K562 (cell line): Measurements from ENCODE around the gene HHEX. TPM values are rescaled to one million over a fixed set of nuclear protein-coding genes. Genes with fewer than 3 reads are reported as not detected.

Experiments
- ARID1B ChIP-seq: fragments of 450-650 bp; IDR thresholded peaks from 2 replicates; pipeline ENCODE4 v1.6.1; 2016; ENCODE audit warnings: antibody characterized with exemption, mild to moderate bottlenecking, inconsistent platforms
- CREBBP ChIP-seq: IDR thresholded peaks from one replicate; pipeline ENCODE4 v1.6.1; 2012; ENCODE audit warnings: low read depth, mild to moderate bottlenecking, control low read depth, inconsistent platforms, low read length
- CREM ChIP-seq: IDR thresholded peaks from 2 replicates; pipeline ENCODE4 v1.6.1; 2014; ENCODE audit warnings: antibody characterized with exemption, low read depth
- ELF1 ChIP-seq: fragments of 200-800 bp; sonication (Bioruptor generic); IDR thresholded peaks from 2 replicates; pipeline ENCODE4 v1.6.1; 2016; ENCODE audit warnings: missing genetic modification characterization, missing compliant biosample characterization
- KDM5B ChIP-seq: fragments of 200-600 bp; sonication (generic); IDR thresholded peaks from 2 replicates; pipeline ENCODE4 v1.6.1; 2012; ENCODE audit warnings: low read depth, mild to moderate bottlenecking, moderate library complexity, low read length, control low read depth, inconsistent platforms; ENCODE audit not compliant: insufficient replicate concordance
- MTA2 ChIP-seq: fragments of 450-650 bp; IDR thresholded peaks from 2 replicates; pipeline ENCODE4 v1.6.1; 2016; ENCODE audit warnings: low read depth
- NCOA1 ChIP-seq: fragments of 450-650 bp; IDR thresholded peaks from 2 replicates; pipeline ENCODE4 v1.6.1; 2016; ENCODE audit warnings: low read depth
- POLR2A ChIP-seq: fragments of 450-650 bp; conservative IDR thresholded peaks from 2 replicates; pipeline ENCODE4 v1.6.1; 2016
- SRSF1 ChIP-seq: fragments of 200-400 bp; formaldehyde crosslinking; IDR thresholded peaks from 2 replicates; pipeline ENCODE4 v1.6.1; 2017; ENCODE audit warnings: mild to moderate bottlenecking, low read depth, low read length, moderate library complexity
- SUPT5H ChIP-seq: fragments of 450-650 bp; IDR thresholded peaks from 2 replicates; pipeline ENCODE4 v1.6.1; 2016
- YY1 ChIP-seq, 3 experiments: IDR thresholded peaks; 2 replicates each; pipeline ENCODE4 v1.6.1; 2011; ENCODE audit warnings: low read length in 2 of 3, mild to moderate bottlenecking in 2 of 3, moderate library complexity in 2 of 3, borderline replicate concordance in 1 of 3, control low read depth in 1 of 3, low read depth in 1 of 3; ENCODE audit not compliant: insufficient read depth in 3 of 3, insufficient replicate concordance in 2 of 3, control insufficient read depth in 1 of 3, insufficient read length in 1 of 3; ENCODE audit errors: extremely low read depth in 1 of 3
- ZNF175 ChIP-seq: fragments of 200-800 bp; sonication (Bioruptor generic); IDR thresholded peaks from 2 replicates; pipeline ENCODE4 v1.6.1; 2016; ENCODE audit warnings: low read depth, mild to moderate bottlenecking, missing genetic modification characterization, missing compliant biosample characterization
- polyA plus RNA-seq, 8 experiments: library from polyadenylated mRNA; depleted of rRNA in 4 of 8; stranded (reverse) in 5 of 8; unstranded in 3 of 8; fragments of >200 nt; fragmentation: Nextera tagmentation in 2 of 8; fragmentation: Illumina TruSeq in 1 of 8; extraction: Ambion mirVana in 2 of 8; extraction: Trizol in 1 of 8; gene quantifications; 2 replicates each; pipeline versions ENCODE4 v1.2.1 to v1.2.3, GENCODE V29; 2011 to 2014; ENCODE audit warnings: inconsistent platforms in 1 of 8, missing spikeins in 1 of 8
- total RNA-seq, 7 experiments: library from RNA; depleted of rRNA in 6 of 7; stranded (reverse); fragments of >200 nt in 6 of 7; fragmentation: Illumina TruSeq in 2 of 7; extraction: Trizol in 2 of 7; gene quantifications; 2 replicates each; pipeline versions ENCODE4 v1.2.1 to v1.2.3, GENCODE V29; 2011 to 2021; ENCODE audit warnings: low replicate concordance in 1 of 7
- TF ChIP-seq, protein P1 (sequence below), 3 experiments: fragments of 200-800 bp in 1 of 3; sonication (Bioruptor generic) in 1 of 3; sonication (generic) in 1 of 3; formaldehyde crosslinking in 1 of 3; IDR thresholded peaks; 2 replicates each; pipeline versions ENCODE4 v1.6.1 to v1.8.0; 2016 to 2022; ENCODE audit warnings: mild to moderate bottlenecking in 2 of 3, missing compliant biosample characterization in 2 of 3, missing genetic modification characterization in 2 of 3, missing genetic modification reagents in 1 of 3
- TF ChIP-seq, protein P2 (sequence below): sonication (generic); formaldehyde crosslinking; IDR thresholded peaks from 2 replicates; pipeline ENCODE4 v1.8.0; 2022; ENCODE audit warnings: missing genetic modification reagents, mild to moderate bottlenecking, moderate library complexity, borderline replicate concordance
- TF ChIP-seq, protein P3 (sequence below), 2 experiments: fragments of 450-650 bp; conservative IDR thresholded peaks; 2 replicates each; pipeline ENCODE4 v1.6.1; 2017; ENCODE audit warnings: mild to moderate bottlenecking in 2 of 2, moderate library complexity in 2 of 2
- TF ChIP-seq, protein P4 (sequence below), 3 experiments: fragments of 200-800 bp in 1 of 3; fragments of 250-450 bp in 1 of 3; fragments of 450-650 bp in 1 of 3; sonication (Bioruptor Pico) in 1 of 3; sonication (Bioruptor generic) in 1 of 3; formaldehyde crosslinking in 1 of 3; IDR thresholded peaks; 2 replicates each; pipeline versions ENCODE4 v1.6.1 to v1.8.0; 2016 to 2022; ENCODE audit warnings: mild to moderate bottlenecking in 2 of 3, missing genetic modification characterization in 2 of 3, missing compliant biosample characterization in 1 of 3, moderate library complexity in 1 of 3

The HHEX gene
- total and polyA plus RNA-seq, 9 of the 15 experiments (the other 6 are each of a cell fraction or from before 2014, with no cell fraction given) = 37.2 to 133 (median 80.2) TPM

DNA sequence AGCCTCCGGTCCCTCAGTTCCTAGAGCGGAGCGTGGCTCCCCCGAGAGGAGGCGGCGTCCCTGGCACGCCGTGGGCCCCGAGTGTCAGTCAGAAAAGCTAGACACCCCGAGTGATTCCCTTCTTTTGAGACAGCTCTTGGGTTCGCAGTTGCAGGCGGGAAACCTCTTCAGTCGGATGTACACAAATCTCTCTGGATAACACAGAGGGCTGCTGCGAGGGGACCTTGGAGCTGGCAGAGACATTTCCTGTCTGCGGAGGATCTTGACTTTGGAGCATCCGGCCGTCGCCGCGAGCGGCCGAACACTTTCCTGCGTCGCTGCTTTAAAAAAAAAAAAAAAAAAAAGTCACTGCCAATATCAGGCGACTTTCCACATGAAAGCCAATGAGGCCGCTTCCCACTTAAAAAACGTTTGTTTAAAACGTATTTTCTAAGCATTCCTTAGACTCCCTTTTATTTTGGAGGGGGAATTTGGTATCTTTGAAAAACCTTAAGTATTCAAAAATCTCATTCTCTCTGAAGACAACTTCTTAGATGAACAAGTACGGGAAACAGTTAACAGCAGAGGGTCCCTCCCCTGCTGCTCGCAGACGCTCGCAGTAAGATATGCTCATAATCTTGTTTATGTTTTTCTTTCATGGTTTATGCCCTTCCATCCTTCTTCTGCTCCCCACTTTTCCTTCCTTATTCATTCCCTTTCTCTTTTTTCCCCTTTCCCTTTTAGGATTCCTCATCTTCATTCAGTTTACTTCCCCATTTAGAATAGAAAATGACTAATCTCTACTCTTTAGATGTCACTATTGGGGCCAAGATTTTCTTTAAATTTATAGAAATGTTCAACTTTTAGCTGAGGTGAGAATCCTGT lies 10.0 kb downstream of the HHEX start (continued):
- no peak for TF ChIP-seq ARID1B
- TF ChIP-seq, protein P1, sequence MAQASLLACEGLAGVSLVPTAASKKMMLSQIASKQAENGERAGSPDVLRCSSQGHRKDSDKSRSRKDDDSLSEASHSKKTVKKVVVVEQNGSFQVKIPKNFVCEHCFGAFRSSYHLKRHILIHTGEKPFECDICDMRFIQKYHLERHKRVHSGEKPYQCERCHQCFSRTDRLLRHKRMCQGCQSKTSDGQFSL (CRISPR knock-in tag; IDR thresholded peaks at IDR 0.05) = no peak
- TF ChIP-seq, protein P1 (tag; IDR thresholded peaks at IDR 0.05) = no peak
- peak; percentile 43; the same call in 1 of the 2 replicates for TF ChIP-seq SUPT5H
- TF ChIP-seq SRSF1 = no peak
- peak; percentile 64 for TF ChIP-seq POLR2A
- peak; percentile 31; the same call in 1 of the 2 replicates for TF ChIP-seq CREM
- TF ChIP-seq, protein P2, sequence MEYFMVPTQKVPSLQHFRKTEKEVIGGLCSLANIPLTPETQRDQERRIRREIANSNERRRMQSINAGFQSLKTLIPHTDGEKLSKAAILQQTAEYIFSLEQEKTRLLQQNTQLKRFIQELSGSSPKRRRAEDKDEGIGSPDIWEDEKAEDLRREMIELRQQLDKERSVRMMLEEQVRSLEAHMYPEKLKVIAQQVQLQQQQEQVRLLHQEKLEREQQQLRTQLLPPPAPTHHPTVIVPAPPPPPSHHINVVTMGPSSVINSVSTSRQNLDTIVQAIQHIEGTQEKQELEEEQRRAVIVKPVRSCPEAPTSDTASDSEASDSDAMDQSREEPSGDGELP = peak; percentile 34; the same call in 1 of the 2 replicates
- TF ChIP-seq CREBBP = no peak
- TF ChIP-seq, protein P3, sequence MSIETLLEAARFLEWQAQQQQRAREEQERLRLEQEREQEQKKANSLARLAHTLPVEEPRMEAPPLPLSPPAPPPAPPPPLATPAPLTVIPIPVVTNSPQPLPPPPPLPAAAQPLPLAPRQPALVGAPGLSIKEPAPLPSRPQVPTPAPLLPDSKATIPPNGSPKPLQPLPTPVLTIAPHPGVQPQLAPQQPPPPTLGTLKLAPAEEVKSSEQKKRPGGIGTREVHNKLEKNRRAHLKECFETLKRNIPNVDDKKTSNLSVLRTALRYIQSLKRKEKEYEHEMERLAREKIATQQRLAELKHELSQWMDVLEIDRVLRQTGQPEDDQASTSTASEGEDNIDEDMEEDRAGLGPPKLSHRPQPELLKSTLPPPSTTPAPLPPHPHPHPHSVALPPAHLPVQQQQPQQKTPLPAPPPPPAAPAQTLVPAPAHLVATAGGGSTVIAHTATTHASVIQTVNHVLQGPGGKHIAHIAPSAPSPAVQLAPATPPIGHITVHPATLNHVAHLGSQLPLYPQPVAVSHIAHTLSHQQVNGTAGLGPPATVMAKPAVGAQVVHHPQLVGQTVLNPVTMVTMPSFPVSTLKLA (conservative IDR thresholded peaks at IDR 0.05) = peak; percentile 5 to 15; a peak in 2 of 4 replicates
- no peak for TF ChIP-seq ZNF175 (CRISPR knock-in tag)
- TF ChIP-seq MTA2 = peak; percentile 10; the same call in 1 of the 2 replicates
- TF ChIP-seq NCOA1 = 0 out of 2 replicates have a peak, but pooled peaks have one; percentile 18
- TF ChIP-seq, protein P4, sequence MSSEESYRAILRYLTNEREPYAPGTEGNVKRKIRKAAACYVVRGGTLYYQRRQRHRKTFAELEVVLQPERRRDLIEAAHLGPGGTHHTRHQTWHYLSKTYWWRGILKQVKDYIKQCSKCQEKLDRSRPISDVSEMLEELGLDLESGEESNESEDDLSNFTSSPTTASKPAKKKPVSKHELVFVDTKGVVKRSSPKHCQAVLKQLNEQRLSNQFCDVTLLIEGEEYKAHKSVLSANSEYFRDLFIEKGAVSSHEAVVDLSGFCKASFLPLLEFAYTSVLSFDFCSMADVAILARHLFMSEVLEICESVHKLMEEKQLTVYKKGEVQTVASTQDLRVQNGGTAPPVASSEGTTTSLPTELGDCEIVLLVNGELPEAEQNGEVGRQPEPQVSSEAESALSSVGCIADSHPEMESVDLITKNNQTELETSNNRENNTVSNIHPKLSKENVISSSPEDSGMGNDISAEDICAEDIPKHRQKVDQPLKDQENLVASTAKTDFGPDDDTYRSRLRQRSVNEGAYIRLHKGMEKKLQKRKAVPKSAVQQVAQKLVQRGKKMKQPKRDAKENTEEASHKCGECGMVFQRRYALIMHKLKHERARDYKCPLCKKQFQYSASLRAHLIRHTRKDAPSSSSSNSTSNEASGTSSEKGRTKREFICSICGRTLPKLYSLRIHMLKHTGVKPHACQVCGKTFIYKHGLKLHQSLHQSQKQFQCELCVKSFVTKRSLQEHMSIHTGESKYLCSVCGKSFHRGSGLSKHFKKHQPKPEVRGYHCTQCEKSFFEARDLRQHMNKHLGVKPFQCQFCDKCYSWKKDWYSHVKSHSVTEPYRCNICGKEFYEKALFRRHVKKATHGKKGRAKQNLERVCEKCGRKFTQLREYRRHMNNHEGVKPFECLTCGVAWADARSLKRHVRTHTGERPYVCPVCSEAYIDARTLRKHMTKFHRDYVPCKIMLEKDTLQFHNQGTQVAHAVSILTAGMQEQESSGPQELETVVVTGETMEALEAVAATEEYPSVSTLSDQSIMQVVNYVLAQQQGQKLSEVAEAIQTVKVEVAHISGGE (CRISPR knock-in tag; IDR thresholded peaks at IDR 0.05) = peak in 1 of 3 experiments; percentile 79; a peak in 2 of 6 replicates
- peak; percentile 56 for TF ChIP-seq KDM5B
- TF ChIP-seq YY1 (IDR thresholded peaks at IDR 0.05; ENCODE audit: borderline replicate concordance in 1 of 3, control insufficient read depth in 1 of 3, extremely low read depth in 1 of 3, insufficient read depth in 3 of 3, insufficient read length in 1 of 3, insufficient replicate concordance in 2 of 3, low read depth in 1 of 3, low read length in 2 of 3) = peak in 1 of 3 experiments; percentile 4
- TF ChIP-seq ELF1 (tag) = peak; percentile 37; the same call in 1 of the 2 replicates
